ENCODE measurements around the gene TAF11L2. TPM values are rescaled to one million over a fixed set of nuclear protein-coding genes. Genes with fewer than 3 reads are reported as not detected.

Gene TAF11L2
- not detected in 2 replicates for total RNA-seq

GRCh38 chr5:17497931-17498330 lies at the start of gene TAF11L2:
Gene TAF11L2 (plus strand): TSS chr5:17498231.

GRCh38 chr5:17518067-17518466 lies 20.0 kb downstream of the TAF11L2 start, which contains the start of gene TAF11L3:
Gene TAF11L3 (plus strand): TSS chr5:17518367.

GRCh38 chr5:17521501-17521900 lies 23.5 kb downstream of the TAF11L2 start, which contains the start of gene TAF11L4:
Gene TAF11L4 (plus strand): TSS chr5:17521801.

GRCh38 chr5:17524935-17525334 lies 26.9 kb downstream of the TAF11L2 start, which contains the start of gene TAF11L5:
Gene TAF11L5 (plus strand): TSS chr5:17525235.

GRCh38 chr5:17528369-17528768 lies 30.3 kb downstream of the TAF11L2 start, which contains the start of gene TAF11L6:
Gene TAF11L6 (plus strand): TSS chr5:17528669.

Small RNAs within 50 kb of the gene (small RNA-seq; reads per million reads assigned to genes)
- not detected for gene AC106774.3

Other genes with a start within 250 kb of the TAF11L2 start
- not detected in 2 replicates for gene TAF11L3, start 20.1 kb downstream of the TAF11L2 start, total RNA-seq
- gene TAF11L4, start 23.6 kb downstream of the TAF11L2 start, total RNA-seq: not detected in 2 replicates
- gene TAF11L5, start 27.0 kb downstream of the TAF11L2 start, total RNA-seq: not detected in 2 replicates
- not detected in 2 replicates for gene TAF11L6, start 30.4 kb downstream of the TAF11L2 start, total RNA-seq
- not detected in 2 replicates for gene TAF11L7, start 87.5 kb downstream of the TAF11L2 start, total RNA-seq
- gene TAF11L8, start 92.7 kb downstream of the TAF11L2 start, total RNA-seq: not detected in 2 replicates
- not detected in 2 replicates for gene TAF11L9, start 96.2 kb downstream of the TAF11L2 start, total RNA-seq
- not detected in 2 replicates for gene TAF11L10, start 99.6 kb downstream of the TAF11L2 start, total RNA-seq
- gene TAF11L11, start 106.0 kb downstream of the TAF11L2 start, total RNA-seq: not detected in 2 replicates
- gene TAF11L12, start 112.2 kb downstream of the TAF11L2 start, total RNA-seq: not detected in 2 replicates
- not detected in 2 replicates for gene TAF11L13, start 133.9 kb downstream of the TAF11L2 start, total RNA-seq
- not detected in 2 replicates for gene TAF11L14, start 136.2 kb downstream of the TAF11L2 start, total RNA-seq